ENCODE measurements around the gene KIRREL3. TPM values are rescaled to one million over a fixed set of nuclear protein-coding genes. Genes with fewer than 3 reads are reported as not detected.

Gene KIRREL3
- total RNA-seq, 1 donor from 2014 or later: 0.38 TPM

DNA sequence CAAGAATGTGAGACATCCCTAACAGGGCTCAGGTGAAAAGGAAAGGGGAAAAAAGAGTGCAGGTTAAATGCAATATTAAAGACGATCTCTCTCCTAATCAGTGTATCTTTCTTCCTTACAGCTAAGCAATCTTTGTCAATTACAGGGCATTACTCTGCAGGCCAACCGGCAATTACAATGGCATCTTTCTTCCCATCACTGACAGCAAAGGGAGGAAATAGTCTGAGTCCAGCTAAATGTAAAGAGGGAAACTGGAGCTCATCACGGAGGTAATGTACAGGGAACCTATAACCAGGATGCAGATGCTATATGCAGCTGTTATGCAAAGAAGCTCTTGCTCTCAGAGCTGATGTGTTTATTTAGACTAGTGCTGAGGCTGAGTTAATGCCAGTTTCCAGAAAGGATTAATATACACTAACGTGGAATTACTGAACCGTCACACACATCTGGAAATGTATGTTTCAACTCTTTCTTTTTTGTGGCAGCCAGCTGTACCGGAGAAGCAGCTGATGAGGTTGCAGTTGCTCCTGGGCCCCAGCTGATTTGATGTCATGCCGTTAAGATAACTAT, 121.6 kb downstream of the KIRREL3 start:
- Mint-ChIP-seq H3K27ac (ENCODE audit: unreplicated experiment) (no peak overlapping the region), H3K4me1 (ENCODE audit: unreplicated experiment) (no peaks in the 10 kb centered on the region), H3K36me3 (ENCODE audit: low read depth, unreplicated experiment) (no peaks in the 10 kb centered on the region), H3K4me3 (ENCODE audit: unreplicated experiment) (no peak overlapping the region), H3K9me3 (ENCODE audit: unreplicated experiment) (no peaks in the 10 kb centered on the region), H3K27me3 (ENCODE audit: unreplicated experiment) (peaks cover 4% of the 10 kb centered on the region)
- DNase-seq (ENCODE audit: low spot score): no peak
- TF ChIP-seq, protein P1, sequence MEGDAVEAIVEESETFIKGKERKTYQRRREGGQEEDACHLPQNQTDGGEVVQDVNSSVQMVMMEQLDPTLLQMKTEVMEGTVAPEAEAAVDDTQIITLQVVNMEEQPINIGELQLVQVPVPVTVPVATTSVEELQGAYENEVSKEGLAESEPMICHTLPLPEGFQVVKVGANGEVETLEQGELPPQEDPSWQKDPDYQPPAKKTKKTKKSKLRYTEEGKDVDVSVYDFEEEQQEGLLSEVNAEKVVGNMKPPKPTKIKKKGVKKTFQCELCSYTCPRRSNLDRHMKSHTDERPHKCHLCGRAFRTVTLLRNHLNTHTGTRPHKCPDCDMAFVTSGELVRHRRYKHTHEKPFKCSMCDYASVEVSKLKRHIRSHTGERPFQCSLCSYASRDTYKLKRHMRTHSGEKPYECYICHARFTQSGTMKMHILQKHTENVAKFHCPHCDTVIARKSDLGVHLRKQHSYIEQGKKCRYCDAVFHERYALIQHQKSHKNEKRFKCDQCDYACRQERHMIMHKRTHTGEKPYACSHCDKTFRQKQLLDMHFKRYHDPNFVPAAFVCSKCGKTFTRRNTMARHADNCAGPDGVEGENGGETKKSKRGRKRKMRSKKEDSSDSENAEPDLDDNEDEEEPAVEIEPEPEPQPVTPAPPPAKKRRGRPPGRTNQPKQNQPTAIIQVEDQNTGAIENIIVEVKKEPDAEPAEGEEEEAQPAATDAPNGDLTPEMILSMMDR (IDR thresholded peaks at IDR 0.05; ENCODE audit: unreplicated experiment): no peak

DNA sequence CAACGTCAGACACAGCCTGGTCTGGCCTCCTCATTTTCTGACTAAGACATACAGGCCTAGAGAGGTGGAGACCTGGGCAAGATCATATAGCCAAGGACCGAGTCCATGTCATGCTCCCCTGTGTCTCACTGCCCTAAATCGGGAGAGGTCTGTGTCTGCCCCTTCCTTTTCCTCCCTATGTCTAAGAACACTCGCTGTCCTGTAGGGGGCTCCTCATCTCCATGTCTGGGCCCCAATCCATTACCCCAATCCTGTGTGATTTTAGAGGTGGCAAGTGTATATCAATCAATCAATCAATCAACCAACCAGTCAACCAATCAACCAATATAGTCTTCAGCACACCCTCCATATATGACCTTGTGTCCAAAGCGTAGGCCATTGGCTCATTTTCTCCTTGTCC, 125.7 kb downstream of the KIRREL3 start:
- no peak overlapping the region for H3K4me3 Mint-ChIP-seq (ENCODE audit: unreplicated experiment)
- no peaks in the 10 kb centered on the region for H3K36me3 Mint-ChIP-seq (ENCODE audit: low read depth, unreplicated experiment)
- peaks cover 5% of the 10 kb centered on the region for H3K9me3 Mint-ChIP-seq (ENCODE audit: unreplicated experiment)
- H3K27ac Mint-ChIP-seq (ENCODE audit: unreplicated experiment): no peak overlapping the region
- DNase-seq (ENCODE audit: low spot score): no peak
- peaks cover 4% of the 10 kb centered on the region for H3K27me3 Mint-ChIP-seq (ENCODE audit: unreplicated experiment)
- no peaks in the 10 kb centered on the region for H3K4me1 Mint-ChIP-seq (ENCODE audit: unreplicated experiment)
- TF ChIP-seq, protein P1 (IDR thresholded peaks at IDR 0.05; ENCODE audit: unreplicated experiment): peak; percentile 14

DNA sequence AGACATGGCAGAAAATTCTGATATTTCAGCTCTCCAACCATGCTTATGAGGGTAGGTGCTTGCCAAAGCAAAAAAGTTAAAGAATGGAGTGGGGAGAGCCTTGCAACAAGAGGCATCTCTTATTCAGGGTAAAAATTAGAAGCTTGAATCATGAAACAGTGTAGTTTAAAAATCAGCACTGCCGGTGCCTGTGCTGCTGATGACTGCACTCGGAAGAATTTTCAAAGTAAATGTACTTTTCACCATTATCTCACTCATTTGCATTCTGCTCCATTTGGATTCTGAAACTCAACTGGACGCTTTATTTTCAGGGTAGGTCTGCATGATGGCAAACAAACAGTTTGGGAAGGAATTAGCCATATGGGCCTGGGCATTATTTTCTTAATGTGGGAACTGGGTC, 126.3 kb downstream of the KIRREL3 start:
- no peak overlapping the region for H3K27ac Mint-ChIP-seq (ENCODE audit: unreplicated experiment)
- no peaks in the 10 kb centered on the region for H3K4me1 Mint-ChIP-seq (ENCODE audit: unreplicated experiment)
- H3K4me3 Mint-ChIP-seq (ENCODE audit: unreplicated experiment): no peak overlapping the region
- peaks cover 4% of the 10 kb centered on the region for H3K27me3 Mint-ChIP-seq (ENCODE audit: unreplicated experiment)
- H3K9me3 Mint-ChIP-seq (ENCODE audit: unreplicated experiment): peaks cover 5% of the 10 kb centered on the region
- TF ChIP-seq, protein P1 (IDR thresholded peaks at IDR 0.05; ENCODE audit: unreplicated experiment): no peak
- no peaks in the 10 kb centered on the region for H3K36me3 Mint-ChIP-seq (ENCODE audit: low read depth, unreplicated experiment)
- DNase-seq (ENCODE audit: low spot score): no peak

GRCh38 chr11:126871792-126872191, 128.8 kb downstream of the KIRREL3 start:
- TF ChIP-seq, protein P1 (IDR thresholded peaks at IDR 0.05; ENCODE audit: unreplicated experiment): no peak
- no peaks in the 10 kb centered on the region for H3K36me3 Mint-ChIP-seq (ENCODE audit: low read depth, unreplicated experiment)
- H3K9me3 Mint-ChIP-seq (ENCODE audit: unreplicated experiment): peaks cover 5% of the 10 kb centered on the region
- peaks cover 7% of the 10 kb centered on the region for H3K27me3 Mint-ChIP-seq (ENCODE audit: unreplicated experiment)
- H3K27ac Mint-ChIP-seq (ENCODE audit: unreplicated experiment): no peak overlapping the region
- no peaks in the 10 kb centered on the region for H3K4me1 Mint-ChIP-seq (ENCODE audit: unreplicated experiment)
- H3K4me3 Mint-ChIP-seq (ENCODE audit: unreplicated experiment): no peak overlapping the region
- no peak for DNase-seq (ENCODE audit: low spot score)

GRCh38 chr11:126870021-126870420, 130.5 kb downstream of the KIRREL3 start:
- H3K27ac Mint-ChIP-seq (ENCODE audit: unreplicated experiment): no peak overlapping the region
- peaks cover 3% of the 10 kb centered on the region for H3K27me3 Mint-ChIP-seq (ENCODE audit: unreplicated experiment)
- DNase-seq (ENCODE audit: low spot score): no peak
- H3K4me1 Mint-ChIP-seq (ENCODE audit: unreplicated experiment): no peaks in the 10 kb centered on the region
- H3K9me3 Mint-ChIP-seq (ENCODE audit: unreplicated experiment): peaks cover 5% of the 10 kb centered on the region
- no peaks in the 10 kb centered on the region for H3K36me3 Mint-ChIP-seq (ENCODE audit: low read depth, unreplicated experiment)
- TF ChIP-seq, protein P1 (IDR thresholded peaks at IDR 0.05; ENCODE audit: unreplicated experiment): no peak
- H3K4me3 Mint-ChIP-seq (ENCODE audit: unreplicated experiment): no peak overlapping the region
